C4-2B (cell line): Measurements from ENCODE around the gene PARD3.

Experiments
- H3K27ac ChIP-seq: fragments of 450-650 bp; 2 replicates; pipeline ENCODE4 v1.5.1; 2017
- ZFX ChIP-seq: fragments of 450-650 bp; IDR thresholded peaks from 2 replicates; pipeline ENCODE4 v1.6.1; 2017
- TF ChIP-seq, protein P1 (sequence below): fragments of 450-650 bp; conservative IDR thresholded peaks from 2 replicates; pipeline ENCODE4 v1.5.1; 2017; ENCODE audit warnings: mild to moderate bottlenecking

Gene PARD3

DNA sequence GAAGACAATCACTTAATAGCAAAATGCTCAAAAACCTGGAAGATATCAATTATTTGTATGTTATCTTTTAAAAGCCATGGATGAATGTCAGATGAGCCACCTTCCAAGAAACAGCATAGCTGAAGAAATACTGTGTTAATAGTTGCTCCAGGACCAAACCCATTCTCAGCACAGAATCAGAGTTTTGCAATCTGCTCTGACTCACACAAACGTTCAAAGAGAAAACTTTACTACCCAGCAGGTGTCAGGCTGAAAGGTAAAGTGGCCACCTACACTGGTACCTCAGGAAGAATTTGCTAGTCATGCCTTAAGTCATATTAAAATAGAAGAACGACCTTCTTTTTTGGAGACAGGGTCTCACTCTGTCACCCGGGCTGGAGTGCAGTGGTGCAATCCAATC lies 526.5 kb downstream of the PARD3 start:
- no peak overlapping the region for H3K27ac ChIP-seq
- TF ChIP-seq, protein P1, sequence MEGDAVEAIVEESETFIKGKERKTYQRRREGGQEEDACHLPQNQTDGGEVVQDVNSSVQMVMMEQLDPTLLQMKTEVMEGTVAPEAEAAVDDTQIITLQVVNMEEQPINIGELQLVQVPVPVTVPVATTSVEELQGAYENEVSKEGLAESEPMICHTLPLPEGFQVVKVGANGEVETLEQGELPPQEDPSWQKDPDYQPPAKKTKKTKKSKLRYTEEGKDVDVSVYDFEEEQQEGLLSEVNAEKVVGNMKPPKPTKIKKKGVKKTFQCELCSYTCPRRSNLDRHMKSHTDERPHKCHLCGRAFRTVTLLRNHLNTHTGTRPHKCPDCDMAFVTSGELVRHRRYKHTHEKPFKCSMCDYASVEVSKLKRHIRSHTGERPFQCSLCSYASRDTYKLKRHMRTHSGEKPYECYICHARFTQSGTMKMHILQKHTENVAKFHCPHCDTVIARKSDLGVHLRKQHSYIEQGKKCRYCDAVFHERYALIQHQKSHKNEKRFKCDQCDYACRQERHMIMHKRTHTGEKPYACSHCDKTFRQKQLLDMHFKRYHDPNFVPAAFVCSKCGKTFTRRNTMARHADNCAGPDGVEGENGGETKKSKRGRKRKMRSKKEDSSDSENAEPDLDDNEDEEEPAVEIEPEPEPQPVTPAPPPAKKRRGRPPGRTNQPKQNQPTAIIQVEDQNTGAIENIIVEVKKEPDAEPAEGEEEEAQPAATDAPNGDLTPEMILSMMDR: no peak
- TF ChIP-seq ZFX: no peak

DNA sequence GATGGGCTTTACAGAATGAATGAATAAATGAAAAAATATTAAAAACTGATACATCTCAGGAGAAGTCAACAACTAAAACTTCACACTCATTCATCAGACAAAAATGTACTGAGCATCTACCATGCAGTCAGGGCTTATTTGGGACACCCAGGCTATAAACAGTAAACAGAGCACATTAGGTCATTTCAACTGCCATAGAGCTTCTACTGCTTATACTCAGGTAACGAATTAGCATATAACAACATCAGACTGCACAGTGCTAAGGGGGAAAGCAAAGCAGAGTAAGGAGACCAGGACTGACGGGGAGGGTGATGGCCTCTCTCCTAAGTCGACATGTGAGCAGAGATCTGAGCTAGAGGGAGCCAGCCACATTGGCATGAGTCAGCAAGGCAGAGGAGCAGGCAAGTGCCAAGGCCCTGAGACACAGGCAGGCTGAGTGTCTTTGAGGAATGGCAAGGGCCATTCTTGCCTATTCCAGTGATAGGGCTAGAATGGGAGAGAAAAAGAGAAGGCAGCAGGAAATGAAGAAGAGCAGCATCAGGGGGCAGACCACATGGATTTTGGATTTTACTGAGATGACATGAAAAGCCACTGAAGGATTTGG lies 528.9 kb downstream of the PARD3 start:
- no peak overlapping the region for H3K27ac ChIP-seq

DNA sequence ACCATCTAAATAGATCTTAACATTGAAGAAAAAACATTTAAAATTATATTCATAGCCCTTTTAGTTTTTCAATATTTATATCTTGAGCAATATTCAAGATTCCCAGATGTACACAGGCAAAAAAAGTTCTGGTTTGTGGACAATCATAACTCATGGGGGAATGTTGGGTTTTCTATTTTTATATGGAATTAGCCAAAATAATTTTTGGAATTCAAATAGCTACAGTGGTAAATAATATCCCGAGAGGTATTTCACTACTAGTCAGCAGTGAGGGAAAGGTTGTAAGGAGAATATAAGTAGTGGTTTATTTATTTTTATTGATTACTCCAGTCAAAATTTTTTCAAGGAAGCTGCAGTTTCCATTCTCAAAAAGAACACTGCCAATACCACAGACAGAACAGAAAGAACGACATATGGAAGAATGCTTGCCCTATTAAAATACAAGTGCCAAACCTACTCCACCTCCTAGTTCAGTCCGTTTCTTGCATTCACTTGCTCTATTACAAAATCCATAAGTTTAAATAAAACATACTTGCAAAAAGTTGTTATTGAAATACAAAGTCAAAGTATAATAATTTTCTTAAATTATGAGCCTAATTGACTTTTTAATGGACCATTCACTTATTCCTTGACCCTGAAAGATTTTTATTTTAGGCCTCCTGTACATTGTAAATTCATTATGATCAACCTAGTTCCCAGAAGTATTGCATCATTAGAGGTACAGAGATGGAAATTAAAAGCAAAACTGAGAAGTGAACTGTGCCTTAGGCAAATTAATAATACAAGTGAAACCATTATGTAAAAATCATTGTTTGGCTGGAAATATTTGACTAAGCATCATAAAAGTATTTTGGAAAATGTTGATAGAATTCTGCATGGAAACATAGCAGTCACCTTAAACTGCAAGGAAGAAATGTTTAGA lies 533.2 kb downstream of the PARD3 start:
- TF ChIP-seq, protein P1: no peak
- no peak for TF ChIP-seq ZFX
- no peak overlapping the region for H3K27ac ChIP-seq

More for the DNA sequence above, 528.9 kb downstream of the PARD3 start:
- TF ChIP-seq, protein P1: no peak
- no peak for TF ChIP-seq ZFX

DNA sequence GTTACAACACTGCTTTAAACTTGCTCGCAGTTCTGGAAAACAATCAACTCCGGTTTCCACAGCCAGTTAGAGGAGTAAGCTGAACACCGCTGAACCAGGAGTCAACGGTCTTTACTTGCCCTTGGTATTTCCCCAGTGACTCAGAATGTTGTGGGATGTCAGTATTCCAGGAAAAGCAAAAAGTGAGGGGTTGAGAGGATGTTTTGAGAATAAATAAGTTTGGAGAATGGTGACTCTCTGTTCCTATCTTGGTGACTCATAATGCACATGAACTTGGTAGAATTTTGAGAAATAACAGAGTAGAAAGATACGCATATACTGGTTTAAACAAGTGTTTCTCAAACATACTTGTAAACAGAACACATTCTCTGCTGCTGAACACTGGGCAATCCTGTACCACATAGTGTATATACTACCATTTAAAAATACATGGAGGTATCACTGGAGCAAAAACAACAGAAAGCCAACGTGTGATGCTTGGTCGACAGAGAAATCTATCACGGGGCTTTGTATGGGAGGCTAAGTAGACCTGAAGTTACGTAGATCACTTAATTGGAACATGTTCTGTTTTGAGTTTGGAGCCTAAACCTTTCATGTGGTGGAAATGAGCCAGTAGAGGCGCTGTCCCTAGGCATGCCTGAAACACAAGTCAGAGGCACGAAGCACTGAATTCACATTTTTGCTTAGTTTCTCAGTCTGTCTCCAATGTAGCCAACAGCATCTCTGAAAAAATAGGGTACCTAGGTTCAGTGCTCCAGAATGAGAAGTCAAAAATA lies 534.3 kb downstream of the PARD3 start:
- TF ChIP-seq, protein P1: no peak
- TF ChIP-seq ZFX: no peak
- H3K27ac ChIP-seq: no peak overlapping the region

DNA sequence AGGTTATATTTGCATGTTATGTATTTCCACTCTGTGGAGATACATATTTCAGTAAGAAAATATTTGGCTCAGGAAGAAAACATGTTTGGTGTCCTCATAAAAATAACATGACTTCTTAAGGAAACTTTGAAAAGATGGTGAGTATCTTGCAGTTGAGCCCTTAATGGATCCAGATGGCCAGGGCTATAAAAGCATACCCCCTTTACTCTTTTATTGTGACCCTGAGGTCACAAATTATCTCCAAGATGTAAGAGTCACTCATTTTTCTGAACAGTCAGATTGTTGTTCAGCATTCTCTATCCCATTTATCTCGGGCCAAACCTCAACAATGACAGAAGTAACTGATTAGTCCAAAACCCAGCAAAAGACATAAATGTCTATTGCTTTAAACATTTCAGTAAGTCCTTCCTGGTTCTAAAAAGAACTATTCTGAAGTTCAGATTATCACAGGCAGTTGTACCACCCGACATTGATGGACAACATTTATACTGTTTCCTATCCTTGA lies 539.4 kb downstream of the PARD3 start:
- H3K27ac ChIP-seq: no peak overlapping the region
- TF ChIP-seq, protein P1: no peak
- TF ChIP-seq ZFX: no peak

DNA sequence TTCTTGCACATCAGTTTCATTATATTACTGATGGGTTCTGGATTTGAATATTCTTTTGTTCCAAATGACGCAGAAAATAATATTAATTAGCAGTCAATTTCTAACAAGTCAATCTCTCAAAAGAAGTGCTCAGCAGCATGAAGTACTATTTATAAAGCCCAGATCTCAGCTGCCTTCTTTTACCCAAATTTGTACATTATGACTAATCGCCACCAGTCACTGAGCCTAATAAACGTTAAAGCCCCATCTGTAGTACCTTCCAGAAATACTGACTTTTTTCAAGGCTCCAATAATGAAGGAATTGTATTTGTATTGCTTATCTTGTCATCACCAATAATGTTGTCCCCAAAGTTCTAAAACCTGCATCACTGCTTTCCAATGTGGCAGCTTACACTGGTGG lies 540.2 kb downstream of the PARD3 start:
- H3K27ac ChIP-seq: no peak overlapping the region
- TF ChIP-seq, protein P1: no peak
- no peak for TF ChIP-seq ZFX
